Body of pancreas (tissue), 4 donors: ENCODE data around the gene GGTA1.

Source experiments
- CTCF ChIP-seq, 7 experiments: fragments of 450-650 bp in 4 of 7; fragments of 200-600 bp in 3 of 7; sonication (generic) in 3 of 7; IDR thresholded peaks; one replicate each; pipeline ENCODE4 v1.5.1; 2016 to 2019; ENCODE audit warnings: antibody characterized with exemption in 7 of 7
- POLR2A ChIP-seq, 3 donors: fragments of 450-650 bp; IDR thresholded peaks; one replicate each; pipeline ENCODE4 v1.6.1; 2016; ENCODE audit warnings: antibody characterized with exemption in 3 of 3, mild to moderate bottlenecking in 2 of 3

GRCh38 chr9:121455527-121456239 lies 44.0 kb downstream of the GGTA1 start:
- no peak for TF ChIP-seq CTCF (IDR thresholded peaks at IDR 0.05)
- TF ChIP-seq POLR2A (IDR thresholded peaks at IDR 0.05), result no peak
